ENCODE measurements around the gene MACROD2.

- TF ChIP-seq, protein P1, sequence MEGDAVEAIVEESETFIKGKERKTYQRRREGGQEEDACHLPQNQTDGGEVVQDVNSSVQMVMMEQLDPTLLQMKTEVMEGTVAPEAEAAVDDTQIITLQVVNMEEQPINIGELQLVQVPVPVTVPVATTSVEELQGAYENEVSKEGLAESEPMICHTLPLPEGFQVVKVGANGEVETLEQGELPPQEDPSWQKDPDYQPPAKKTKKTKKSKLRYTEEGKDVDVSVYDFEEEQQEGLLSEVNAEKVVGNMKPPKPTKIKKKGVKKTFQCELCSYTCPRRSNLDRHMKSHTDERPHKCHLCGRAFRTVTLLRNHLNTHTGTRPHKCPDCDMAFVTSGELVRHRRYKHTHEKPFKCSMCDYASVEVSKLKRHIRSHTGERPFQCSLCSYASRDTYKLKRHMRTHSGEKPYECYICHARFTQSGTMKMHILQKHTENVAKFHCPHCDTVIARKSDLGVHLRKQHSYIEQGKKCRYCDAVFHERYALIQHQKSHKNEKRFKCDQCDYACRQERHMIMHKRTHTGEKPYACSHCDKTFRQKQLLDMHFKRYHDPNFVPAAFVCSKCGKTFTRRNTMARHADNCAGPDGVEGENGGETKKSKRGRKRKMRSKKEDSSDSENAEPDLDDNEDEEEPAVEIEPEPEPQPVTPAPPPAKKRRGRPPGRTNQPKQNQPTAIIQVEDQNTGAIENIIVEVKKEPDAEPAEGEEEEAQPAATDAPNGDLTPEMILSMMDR (IDR thresholded peaks at IDR 0.05) = no peak
- TF ChIP-seq POLR2A (IDR thresholded peaks at IDR 0.05) = no peak
These were observed 316.7 kb downstream of the MACROD2 start for GRCh38 chr20:14312001-14312400.
